Testis (tissue), 2 donors: ENCODE data around the gene SAT2.

ENCODE experiments used
- POLR2A ChIP-seq: fragments of 450-650 bp; IDR thresholded peaks from one replicate; pipeline ENCODE4 v1.6.1; 2017; ENCODE audit warnings: antibody characterized with exemption, mild to moderate bottlenecking, moderate library complexity
- TF ChIP-seq, protein P1 (sequence below), 3 experiments: fragments of 450-650 bp in 2 of 3; fragments of 200-600 bp in 1 of 3; sonication (generic) in 1 of 3; IDR thresholded peaks; one replicate each; pipeline ENCODE4 v1.5.1; 2016 to 2019; ENCODE audit warnings: antibody characterized with exemption in 3 of 3, mild to moderate bottlenecking in 2 of 3, moderate library complexity in 1 of 3

DNA sequence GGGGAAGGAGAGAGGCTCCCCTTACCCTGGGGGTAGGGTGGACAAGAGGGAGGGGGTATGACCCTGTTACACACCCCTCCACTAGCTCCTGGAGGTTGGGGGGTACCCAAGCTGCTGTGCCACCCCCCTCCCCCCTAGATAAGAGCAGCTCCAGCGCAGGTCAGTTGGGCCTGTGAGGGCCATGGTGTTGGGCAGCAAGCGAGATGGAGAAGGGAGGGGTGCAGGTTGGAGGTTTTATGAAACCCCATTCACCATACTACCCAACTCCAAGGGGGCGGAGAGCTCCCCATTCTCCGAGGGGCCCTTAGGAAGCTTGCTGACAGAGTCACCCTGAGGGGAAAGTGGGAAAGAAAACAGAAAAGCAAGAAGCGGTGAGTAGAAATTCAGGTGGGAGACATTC lies 36.0 kb downstream of the SAT2 start:
- TF ChIP-seq, protein P1, sequence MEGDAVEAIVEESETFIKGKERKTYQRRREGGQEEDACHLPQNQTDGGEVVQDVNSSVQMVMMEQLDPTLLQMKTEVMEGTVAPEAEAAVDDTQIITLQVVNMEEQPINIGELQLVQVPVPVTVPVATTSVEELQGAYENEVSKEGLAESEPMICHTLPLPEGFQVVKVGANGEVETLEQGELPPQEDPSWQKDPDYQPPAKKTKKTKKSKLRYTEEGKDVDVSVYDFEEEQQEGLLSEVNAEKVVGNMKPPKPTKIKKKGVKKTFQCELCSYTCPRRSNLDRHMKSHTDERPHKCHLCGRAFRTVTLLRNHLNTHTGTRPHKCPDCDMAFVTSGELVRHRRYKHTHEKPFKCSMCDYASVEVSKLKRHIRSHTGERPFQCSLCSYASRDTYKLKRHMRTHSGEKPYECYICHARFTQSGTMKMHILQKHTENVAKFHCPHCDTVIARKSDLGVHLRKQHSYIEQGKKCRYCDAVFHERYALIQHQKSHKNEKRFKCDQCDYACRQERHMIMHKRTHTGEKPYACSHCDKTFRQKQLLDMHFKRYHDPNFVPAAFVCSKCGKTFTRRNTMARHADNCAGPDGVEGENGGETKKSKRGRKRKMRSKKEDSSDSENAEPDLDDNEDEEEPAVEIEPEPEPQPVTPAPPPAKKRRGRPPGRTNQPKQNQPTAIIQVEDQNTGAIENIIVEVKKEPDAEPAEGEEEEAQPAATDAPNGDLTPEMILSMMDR (IDR thresholded peaks at IDR 0.05), result no peak
- no peak for TF ChIP-seq POLR2A
